ENCODE data around the gene CDC42EP4.

The CDC42EP4 gene

GRCh38 chr17:73256220-73256619 is 55.6 kb downstream of the CDC42EP4 start:
- Histone ChIP-seq H3K9ac (ENCODE audit: low read length) (no peak overlapping the region), H4K20me1 (ENCODE audit: insufficient read depth, low read length) (no peaks in the 10 kb centered on the region), H3K27me3 (ENCODE audit: low read depth, low read length) (no peaks in the 10 kb centered on the region), H3K27ac (ENCODE audit: low read length) (no peak overlapping the region), H3K79me2 (ENCODE audit: low read length) (no peaks in the 10 kb centered on the region), H2AFZ (ENCODE audit: low read depth, low read length) (no peak overlapping the region), H3K4me3 (ENCODE audit: low read length) (no peak overlapping the region), H3K9me3 (ENCODE audit: insufficient read depth, low read length) (no peaks in the 10 kb centered on the region), H3K4me1 (ENCODE audit: low read length) (no peaks in the 10 kb centered on the region), H3K36me3 (replicated peaks; ENCODE audit: low read depth, low read length) (no peaks in the 10 kb centered on the region), H3K4me2 (ENCODE audit: low read length) (no peak overlapping the region)
- TF ChIP-seq CTCF (IDR thresholded peaks at IDR 0.05; ENCODE audit: low read depth, low read length): no peak
- TF ChIP-seq EZH2phosphoT487 (IDR thresholded peaks at IDR 0.05; ENCODE audit: low read depth): no peak

GRCh38 chr17:73255671-73256181 is 56.1 kb downstream of the CDC42EP4 start:
- no peaks in the 10 kb centered on the region for H4K20me1 ChIP-seq (ENCODE audit: insufficient read depth, low read length)
- H3K27ac ChIP-seq (ENCODE audit: low read length): no peak overlapping the region
- TF ChIP-seq CTCF (IDR thresholded peaks at IDR 0.05; ENCODE audit: low read depth, low read length): peak; percentile 97
- no peak for TF ChIP-seq EZH2phosphoT487 (IDR thresholded peaks at IDR 0.05; ENCODE audit: low read depth)
- H3K4me2 ChIP-seq (ENCODE audit: low read length): no peak overlapping the region
- no peaks in the 10 kb centered on the region for H3K36me3 ChIP-seq (replicated peaks; ENCODE audit: low read depth, low read length)
- H3K4me3 ChIP-seq (ENCODE audit: low read length): no peak overlapping the region
- H2AFZ ChIP-seq (ENCODE audit: low read depth, low read length): no peak overlapping the region; the same call in 1 of the 2 replicates
- H3K4me1 ChIP-seq (ENCODE audit: low read length): no peaks in the 10 kb centered on the region
- H3K79me2 ChIP-seq (ENCODE audit: low read length): no peaks in the 10 kb centered on the region
- no peaks in the 10 kb centered on the region for H3K27me3 ChIP-seq (ENCODE audit: low read depth, low read length)
- no peak overlapping the region for H3K9ac ChIP-seq (ENCODE audit: low read length)
- no peaks in the 10 kb centered on the region for H3K9me3 ChIP-seq (ENCODE audit: insufficient read depth, low read length)

- Histone ChIP-seq H3K4me2 (ENCODE audit: low read length) (no peak overlapping the region), H3K27me3 (ENCODE audit: low read depth, low read length) (no peaks in the 10 kb centered on the region), H3K9ac (ENCODE audit: low read length) (no peak overlapping the region), H2AFZ (ENCODE audit: low read depth, low read length) (no peak overlapping the region), H3K4me3 (ENCODE audit: low read length) (no peak overlapping the region), H3K79me2 (ENCODE audit: low read length) (no peaks in the 10 kb centered on the region), H4K20me1 (ENCODE audit: insufficient read depth, low read length) (no peaks in the 10 kb centered on the region), H3K27ac (ENCODE audit: low read length) (no peak overlapping the region), H3K36me3 (replicated peaks; ENCODE audit: low read depth, low read length) (peaks cover 5% of the 10 kb centered on the region), H3K4me1 (ENCODE audit: low read length) (no peaks in the 10 kb centered on the region), H3K9me3 (ENCODE audit: insufficient read depth, low read length) (no peaks in the 10 kb centered on the region)
- TF ChIP-seq EZH2phosphoT487 (IDR thresholded peaks at IDR 0.05; ENCODE audit: low read depth) (no peak), CTCF (IDR thresholded peaks at IDR 0.05; ENCODE audit: low read depth, low read length) (no peak)
Observed at GRCh38 chr17:73251871-73252270, 59.9 kb downstream of the CDC42EP4 start.

GRCh38 chr17:73250851-73251640 is 60.8 kb downstream of the CDC42EP4 start:
- Histone ChIP-seq H3K4me2 (ENCODE audit: low read length) (no peak overlapping the region), H2AFZ (ENCODE audit: low read depth, low read length) (no peak overlapping the region), H3K9me3 (ENCODE audit: insufficient read depth, low read length) (no peaks in the 10 kb centered on the region), H3K27ac (ENCODE audit: low read length) (no peak overlapping the region), H3K4me1 (ENCODE audit: low read length) (no peaks in the 10 kb centered on the region), H3K4me3 (ENCODE audit: low read length) (no peak overlapping the region), H4K20me1 (ENCODE audit: insufficient read depth, low read length) (no peaks in the 10 kb centered on the region), H3K79me2 (ENCODE audit: low read length) (no peaks in the 10 kb centered on the region), H3K36me3 (replicated peaks; ENCODE audit: low read depth, low read length) (peaks cover 5% of the 10 kb centered on the region), H3K9ac (ENCODE audit: low read length) (no peak overlapping the region), H3K27me3 (ENCODE audit: low read depth, low read length) (no peaks in the 10 kb centered on the region)
- TF ChIP-seq CTCF (IDR thresholded peaks at IDR 0.05; ENCODE audit: low read depth, low read length) (no peak), EZH2phosphoT487 (IDR thresholded peaks at IDR 0.05; ENCODE audit: low read depth) (no peak)
